SK-N-SH treated with all-trans-retinoic acid at 6 μM for 48 hours (cell line): Measurements from ENCODE around the gene SPATS2L.

Source experiments
- ATAC-seq: fragments of 200-7000 bp; cut with Tn5 transposase; 3 replicates; pipeline ENCODE4 v1.9.1; 2020; ENCODE audit warnings: mild to moderate bottlenecking, moderate library complexity
- ARNTL ChIP-seq: fragments of 450-650 bp; formaldehyde crosslinking; IDR thresholded peaks from 2 replicates; pipeline ENCODE4 v1.5.0; 2020; ENCODE audit warnings: low read depth, mild to moderate bottlenecking, moderate library complexity, borderline replicate concordance
- BACH2 ChIP-seq: fragments of 250-450 bp; sonication (Bioruptor Pico); IDR thresholded peaks from 2 replicates; pipeline ENCODE4 v1.9.0; 2021; ENCODE audit warnings: mild to moderate bottlenecking, borderline replicate concordance
- CREB5 ChIP-seq: fragments of 250-450 bp; sonication (Bioruptor Pico); IDR thresholded peaks from 2 replicates; pipeline ENCODE4 v1.5.1; 2020; ENCODE audit warnings: low read depth, mild to moderate bottlenecking, moderate library complexity
- CSDC2 ChIP-seq: fragments of 250-450 bp; sonication (Bioruptor Pico); IDR thresholded peaks from 2 replicates; pipeline ENCODE4 v1.5.0; 2020; ENCODE audit warnings: mild to moderate bottlenecking, moderate library complexity
- CSRNP3 ChIP-seq: fragments of 250-450 bp; sonication (Bioruptor Pico); IDR thresholded peaks from 2 replicates; pipeline ENCODE4 v1.5.1; 2021; ENCODE audit warnings: mild to moderate bottlenecking, moderate library complexity
- ESRRG ChIP-seq: fragments of 250-450 bp; sonication (Bioruptor Pico); IDR thresholded peaks from 2 replicates; pipeline ENCODE4 v1.6.1; 2021; ENCODE audit warnings: mild to moderate bottlenecking
- GLIS3 ChIP-seq: fragments of 250-450 bp; sonication (Bioruptor Pico); IDR thresholded peaks from 2 replicates; pipeline ENCODE4 v1.5.0; 2020; ENCODE audit warnings: mild to moderate bottlenecking, moderate library complexity
- ISL1 ChIP-seq: fragments of 250-450 bp; sonication (Bioruptor Pico); IDR thresholded peaks from 2 replicates; pipeline ENCODE4 v2.1.2; 2022; ENCODE audit warnings: mild to moderate bottlenecking, moderate library complexity
- OSR1 ChIP-seq: fragments of 250-450 bp; sonication (Bioruptor Pico); IDR thresholded peaks from 2 replicates; pipeline ENCODE4 v1.8.0; 2022; ENCODE audit warnings: moderate library complexity, mild to moderate bottlenecking, inconsistent platforms
- POU6F1 ChIP-seq: fragments of 250-450 bp; sonication (Bioruptor Pico); IDR thresholded peaks from 2 replicates; pipeline ENCODE4 v1.8.0; 2021; ENCODE audit warnings: low read depth, mild to moderate bottlenecking, moderate library complexity, borderline replicate concordance
- PPARA ChIP-seq: fragments of 250-450 bp; sonication (Bioruptor Pico); IDR thresholded peaks from 2 replicates; pipeline ENCODE4 v1.5.0; 2020; ENCODE audit warnings: mild to moderate bottlenecking, borderline replicate concordance
- RARB ChIP-seq: fragments of 250-450 bp; sonication (Bioruptor Pico); IDR thresholded peaks from 2 replicates; pipeline ENCODE4 v1.8.0; 2021; ENCODE audit warnings: mild to moderate bottlenecking, moderate library complexity
- SNAI2 ChIP-seq: fragments of 250-450 bp; sonication (Bioruptor Pico); IDR thresholded peaks from 2 replicates; pipeline ENCODE4 v1.5.0; 2020; ENCODE audit warnings: mild to moderate bottlenecking, moderate library complexity
- TCF4 ChIP-seq: fragments of 250-450 bp; sonication (Bioruptor Pico); IDR thresholded peaks from 2 replicates; pipeline ENCODE4 v1.8.0; 2021; ENCODE audit warnings: mild to moderate bottlenecking, moderate library complexity, borderline replicate concordance
- TOX ChIP-seq: fragments of 250-450 bp; sonication (Bioruptor Pico); IDR thresholded peaks from 2 replicates; pipeline ENCODE4 v1.8.0; 2021; ENCODE audit warnings: mild to moderate bottlenecking, moderate library complexity, borderline replicate concordance
- ZC3H10 ChIP-seq: fragments of 250-450 bp; sonication (Bioruptor Pico); IDR thresholded peaks from 2 replicates; pipeline ENCODE4 v1.5.1; 2021; ENCODE audit warnings: mild to moderate bottlenecking, moderate library complexity
- ZFP3 ChIP-seq: fragments of 250-450 bp; sonication (Bioruptor Pico); IDR thresholded peaks from 2 replicates; pipeline ENCODE4 v1.5.0; 2020; ENCODE audit warnings: mild to moderate bottlenecking, moderate library complexity
- ZFP30 ChIP-seq: fragments of 450-650 bp; formaldehyde crosslinking; IDR thresholded peaks from 2 replicates; pipeline ENCODE4 v1.5.0; 2022; ENCODE audit warnings: mild to moderate bottlenecking, moderate library complexity
- ZNF565 ChIP-seq: fragments of 450-650 bp; formaldehyde crosslinking; conservative IDR thresholded peaks from 2 replicates; pipeline ENCODE4 v1.5.0; 2020; ENCODE audit warnings: low read depth, mild to moderate bottlenecking, moderate library complexity
- ZNF70 ChIP-seq: fragments of 450-650 bp; formaldehyde crosslinking; IDR thresholded peaks from 2 replicates; pipeline ENCODE4 v1.5.0; 2020; ENCODE audit warnings: mild to moderate bottlenecking, moderate library complexity
- TF ChIP-seq, protein P1 (sequence below): fragments of 250-450 bp; sonication (Bioruptor Pico); IDR thresholded peaks from 2 replicates; pipeline ENCODE4 v1.8.0; 2020; ENCODE audit warnings: mild to moderate bottlenecking, moderate library complexity, borderline replicate concordance

SPATS2L gene

DNA sequence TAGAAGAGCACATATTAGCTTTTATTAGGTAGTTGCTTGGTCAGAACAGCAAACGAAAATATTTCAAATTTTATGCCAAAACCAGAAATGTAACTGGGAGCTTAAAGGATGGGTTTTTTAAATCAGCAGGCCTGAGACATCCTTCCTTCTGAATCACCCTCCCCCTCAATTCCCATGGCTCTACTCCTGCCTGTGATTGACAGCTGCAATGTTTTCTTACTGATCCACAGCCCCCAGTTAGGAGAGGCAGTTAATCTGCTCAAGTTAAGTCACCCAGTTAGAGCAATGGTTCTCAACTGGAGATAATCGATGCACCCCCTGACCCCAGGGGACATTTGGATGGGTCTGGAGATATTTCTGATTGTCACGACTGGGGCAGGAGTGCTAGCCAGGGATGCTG, 178.4 kb downstream of the SPATS2L start (continued):
- TF ChIP-seq, protein P1, sequence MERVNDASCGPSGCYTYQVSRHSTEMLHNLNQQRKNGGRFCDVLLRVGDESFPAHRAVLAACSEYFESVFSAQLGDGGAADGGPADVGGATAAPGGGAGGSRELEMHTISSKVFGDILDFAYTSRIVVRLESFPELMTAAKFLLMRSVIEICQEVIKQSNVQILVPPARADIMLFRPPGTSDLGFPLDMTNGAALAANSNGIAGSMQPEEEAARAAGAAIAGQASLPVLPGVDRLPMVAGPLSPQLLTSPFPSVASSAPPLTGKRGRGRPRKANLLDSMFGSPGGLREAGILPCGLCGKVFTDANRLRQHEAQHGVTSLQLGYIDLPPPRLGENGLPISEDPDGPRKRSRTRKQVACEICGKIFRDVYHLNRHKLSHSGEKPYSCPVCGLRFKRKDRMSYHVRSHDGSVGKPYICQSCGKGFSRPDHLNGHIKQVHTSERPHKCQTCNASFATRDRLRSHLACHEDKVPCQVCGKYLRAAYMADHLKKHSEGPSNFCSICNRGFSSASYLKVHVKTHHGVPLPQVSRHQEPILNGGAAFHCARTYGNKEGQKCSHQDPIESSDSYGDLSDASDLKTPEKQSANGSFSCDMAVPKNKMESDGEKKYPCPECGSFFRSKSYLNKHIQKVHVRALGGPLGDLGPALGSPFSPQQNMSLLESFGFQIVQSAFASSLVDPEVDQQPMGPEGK (CRISPR knock-in tag) = no peak

GRCh38 chr2:200486529-200486928, 180.0 kb downstream of the SPATS2L start:
- TF ChIP-seq CSRNP3 (CRISPR knock-in tag) = no peak
- TF ChIP-seq CREB5 (CRISPR knock-in tag) = no peak
- no peak for TF ChIP-seq ZFP3 (CRISPR knock-in tag)
- no peak for TF ChIP-seq ZFP30 (CRISPR knock-in tag)
- no peak for TF ChIP-seq TCF4 (CRISPR knock-in tag)
- no peak for TF ChIP-seq ISL1 (CRISPR knock-in tag)
- TF ChIP-seq ESRRG = no peak
- TF ChIP-seq RARB (CRISPR knock-in tag) = no peak

DNA sequence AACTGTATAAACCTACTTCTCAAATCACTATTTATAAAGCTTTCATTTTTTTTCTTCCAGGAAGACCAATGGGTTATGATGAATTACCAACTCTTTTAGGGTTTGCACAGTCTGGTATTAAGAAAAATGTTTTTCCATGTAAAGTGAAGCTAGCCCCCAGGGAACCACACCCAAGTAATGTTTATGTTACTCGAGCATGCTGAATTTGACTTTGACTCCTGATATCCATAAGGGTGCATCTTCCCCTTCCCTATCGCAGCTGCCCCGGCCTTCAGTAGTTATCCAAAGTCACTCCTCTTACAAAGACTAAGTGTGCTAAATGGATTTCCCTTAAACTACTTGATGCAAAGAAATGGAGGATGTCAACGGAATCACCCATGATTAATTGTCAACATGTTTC, 181.7 kb downstream of the SPATS2L start:
- TF ChIP-seq ZNF70 (CRISPR knock-in tag) = no peak
- TF ChIP-seq, protein P1 (CRISPR knock-in tag) = no peak
- no peak for TF ChIP-seq OSR1 (CRISPR knock-in tag)
- TF ChIP-seq ISL1 (CRISPR knock-in tag) = no peak
- no peak for TF ChIP-seq ZNF565 (CRISPR knock-in tag)
- no peak for TF ChIP-seq TOX (CRISPR knock-in tag)
- no peak for TF ChIP-seq ZFP30 (CRISPR knock-in tag)
- TF ChIP-seq GLIS3 (CRISPR knock-in tag) = no peak
- TF ChIP-seq POU6F1 (CRISPR knock-in tag) = no peak
- TF ChIP-seq PPARA (CRISPR knock-in tag) = no peak
- TF ChIP-seq SNAI2 = no peak
- no peak for TF ChIP-seq CREB5 (CRISPR knock-in tag)
- TF ChIP-seq RARB (CRISPR knock-in tag) = no peak
- no peak for TF ChIP-seq ARNTL
- no peak for ATAC-seq

More at GRCh38 chr2:200486529-200486928, 180.0 kb downstream of the SPATS2L start:
- peak; percentile 73 for ATAC-seq

DNA sequence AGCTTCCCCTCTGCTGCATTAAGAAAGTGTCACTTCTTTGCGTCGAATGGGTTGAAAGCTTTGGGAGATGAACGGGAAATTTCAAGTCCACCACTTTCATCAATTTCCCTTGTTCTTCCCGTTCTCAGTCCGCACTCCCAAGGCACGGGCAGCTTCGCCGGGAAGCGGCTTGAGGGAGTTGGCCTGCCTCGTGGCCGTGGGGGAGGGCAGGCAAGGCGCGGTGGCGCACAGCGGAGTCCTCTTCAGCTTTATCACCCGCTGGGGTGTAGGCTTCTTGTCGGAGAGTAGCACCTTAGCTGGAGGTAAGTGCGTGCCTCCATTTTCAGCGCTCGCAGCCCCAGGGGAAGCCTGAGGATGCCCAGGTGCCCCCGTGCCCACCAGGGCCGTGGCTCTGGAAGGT, 183.5 kb downstream of the SPATS2L start:
- ATAC-seq = no peak
- TF ChIP-seq BACH2 (CRISPR knock-in tag) (no peak), GLIS3 (CRISPR knock-in tag) (no peak), CSDC2 (no peak), RARB (CRISPR knock-in tag) (no peak), ARNTL (no peak), ZC3H10 (no peak), PPARA (CRISPR knock-in tag) (no peak), ZNF565 (CRISPR knock-in tag) (no peak), ZFP30 (CRISPR knock-in tag) (no peak), ESRRG (no peak), OSR1 (CRISPR knock-in tag) (no peak)
- TF ChIP-seq, protein P1 (CRISPR knock-in tag) = no peak
